SKM-1 (cell line): ENCODE results near the gene NUMB.
"Not testable (repeated sequence)": the region's sequence is repeated elsewhere in the genome, so short reads cannot be mapped to it uniquely, and the experiment has no call there.

ENCODE experiments used
- DNase-seq: peaks from one replicate; lab custom pipeline; 2025; ENCODE audit not compliant: unreplicated experiment; lab: John Stamatoyannopoulos, UW

Gene NUMB

DNA sequence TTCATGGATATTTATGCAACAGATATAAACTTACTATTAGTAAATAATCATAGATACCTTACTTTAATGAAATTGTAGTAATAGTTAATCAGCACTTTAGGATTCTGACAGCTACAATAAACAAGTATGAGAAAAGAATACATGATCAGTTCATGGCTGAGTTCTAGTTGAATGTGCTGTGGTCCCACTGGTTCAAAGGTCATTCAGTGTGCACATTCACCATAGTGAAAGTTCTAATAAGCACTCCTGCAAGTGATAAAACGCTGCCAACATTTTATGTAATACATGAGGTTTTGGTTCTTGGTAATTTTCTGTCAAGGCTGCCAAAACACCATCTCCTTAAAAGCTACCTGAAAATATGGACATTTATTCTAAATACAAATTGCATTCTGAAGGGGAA lies 92.6 kb downstream of the NUMB start:
- DNase-seq = no peak

DNA sequence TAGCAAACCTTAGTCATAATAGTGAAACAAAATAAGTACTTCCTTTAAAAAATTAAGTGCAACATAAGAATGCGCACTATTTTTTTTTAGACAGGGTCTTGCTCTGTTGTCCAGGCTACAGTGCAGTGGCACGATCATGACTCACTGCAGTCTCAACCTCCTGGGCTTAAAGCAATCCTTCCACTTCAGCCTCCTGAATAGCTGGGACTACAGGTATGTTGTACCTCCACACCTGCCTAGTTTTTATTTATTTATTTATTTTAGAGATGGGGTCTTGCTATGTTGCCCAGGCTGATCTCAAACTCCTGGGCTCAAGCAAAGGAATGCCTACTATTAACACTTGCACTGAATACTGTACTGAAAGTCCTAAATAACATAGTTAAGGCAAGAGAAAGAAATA lies 93.8 kb downstream of the NUMB start:
- no peak for DNase-seq

DNA sequence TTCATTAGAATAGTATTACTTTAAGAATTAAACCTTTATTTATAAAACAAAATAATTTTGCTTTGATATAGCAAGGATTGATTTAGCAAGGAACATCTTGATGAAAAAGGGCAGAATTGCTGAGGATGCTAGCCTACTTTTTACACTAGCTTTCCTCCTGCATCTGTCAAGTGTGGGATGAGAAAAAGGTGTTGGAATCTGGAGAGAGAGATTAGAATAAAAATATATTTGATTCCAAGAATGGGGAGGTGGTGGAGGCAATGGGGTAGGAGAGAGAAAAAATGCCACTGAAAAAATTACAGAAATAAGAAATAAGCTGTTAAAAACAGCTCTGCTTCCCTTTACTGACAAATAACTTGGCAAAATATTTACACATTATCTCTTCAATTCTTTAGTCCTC lies 98.9 kb downstream of the NUMB start:
- no peak for DNase-seq

DNA sequence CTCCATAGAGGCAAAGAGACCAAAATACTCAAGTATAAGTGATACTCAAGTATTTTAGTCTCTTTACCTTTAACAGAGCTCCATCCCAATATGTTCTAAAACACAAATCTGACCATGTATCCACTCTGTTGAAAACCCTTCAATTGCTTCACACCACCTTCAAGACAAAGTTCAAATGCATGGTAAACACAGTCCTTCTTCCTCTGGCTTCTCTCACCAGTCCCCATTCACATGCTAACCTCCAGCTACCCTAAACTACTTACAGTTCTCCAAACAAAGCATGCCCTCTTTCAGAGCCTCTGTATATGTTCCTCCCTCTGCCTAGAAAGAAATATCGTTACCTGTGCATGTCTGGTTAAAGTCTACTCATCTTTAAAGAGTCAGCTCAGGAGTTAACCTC lies 100.2 kb downstream of the NUMB start:
- DNase-seq = no peak

DNA sequence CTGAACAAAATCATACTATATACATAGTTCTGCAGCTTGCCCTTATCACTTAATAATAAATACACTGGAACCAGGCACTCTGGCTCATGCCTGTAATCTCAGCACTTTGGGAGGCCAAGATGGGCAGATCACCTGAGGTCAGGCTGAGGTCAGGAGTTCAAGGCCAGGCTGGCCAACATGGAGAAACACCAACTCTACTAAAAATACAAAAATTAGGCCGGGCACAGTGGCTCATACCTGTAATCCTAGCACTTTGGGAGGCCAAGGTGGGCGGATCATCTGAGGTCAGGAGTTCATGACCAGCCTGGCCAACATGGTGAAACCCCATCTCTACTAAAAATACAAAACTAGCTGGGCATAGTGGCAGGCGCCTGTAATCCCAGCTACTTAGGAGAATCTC lies 109.3 kb downstream of the NUMB start:
- not testable (repeated sequence) for DNase-seq

DNA sequence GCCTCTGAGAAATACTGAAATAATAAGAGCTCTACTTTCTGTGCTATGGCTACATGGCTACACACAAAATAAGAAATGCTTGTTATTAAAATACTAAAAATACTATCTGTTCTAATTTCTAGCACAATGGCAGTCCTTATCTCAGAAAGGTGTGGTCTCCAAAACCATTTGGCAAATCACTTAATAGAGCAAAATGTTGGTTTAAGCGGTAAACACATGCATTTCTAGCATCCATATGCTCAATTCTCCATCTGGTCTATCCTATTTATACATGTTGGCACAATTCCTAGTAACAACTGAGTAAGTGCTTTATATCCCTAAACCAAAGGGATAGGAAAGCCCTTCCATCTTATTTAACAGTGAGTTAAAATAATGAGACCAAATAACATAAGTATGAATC lies 114.0 kb downstream of the NUMB start:
- no peak for DNase-seq

DNA sequence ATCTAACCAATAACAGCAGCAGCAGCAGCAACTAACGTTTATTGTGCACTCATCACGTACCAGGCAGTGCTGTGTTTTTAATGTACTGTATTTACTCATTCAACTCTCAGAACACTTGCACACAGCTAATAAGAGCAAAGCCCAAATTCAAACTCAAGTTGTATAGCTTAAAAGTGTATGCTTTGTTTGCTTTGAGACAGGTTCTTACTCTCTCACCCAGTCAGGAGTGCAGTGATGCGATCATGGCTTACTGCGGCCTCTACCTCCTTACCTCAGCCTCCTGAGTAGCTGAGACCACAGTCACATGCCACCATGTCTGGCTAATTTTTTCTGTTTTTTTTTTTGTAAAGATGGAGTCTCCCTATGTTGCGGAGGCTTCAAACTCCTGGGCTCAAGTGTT lies 115.7 kb downstream of the NUMB start:
- no peak for DNase-seq

DNA sequence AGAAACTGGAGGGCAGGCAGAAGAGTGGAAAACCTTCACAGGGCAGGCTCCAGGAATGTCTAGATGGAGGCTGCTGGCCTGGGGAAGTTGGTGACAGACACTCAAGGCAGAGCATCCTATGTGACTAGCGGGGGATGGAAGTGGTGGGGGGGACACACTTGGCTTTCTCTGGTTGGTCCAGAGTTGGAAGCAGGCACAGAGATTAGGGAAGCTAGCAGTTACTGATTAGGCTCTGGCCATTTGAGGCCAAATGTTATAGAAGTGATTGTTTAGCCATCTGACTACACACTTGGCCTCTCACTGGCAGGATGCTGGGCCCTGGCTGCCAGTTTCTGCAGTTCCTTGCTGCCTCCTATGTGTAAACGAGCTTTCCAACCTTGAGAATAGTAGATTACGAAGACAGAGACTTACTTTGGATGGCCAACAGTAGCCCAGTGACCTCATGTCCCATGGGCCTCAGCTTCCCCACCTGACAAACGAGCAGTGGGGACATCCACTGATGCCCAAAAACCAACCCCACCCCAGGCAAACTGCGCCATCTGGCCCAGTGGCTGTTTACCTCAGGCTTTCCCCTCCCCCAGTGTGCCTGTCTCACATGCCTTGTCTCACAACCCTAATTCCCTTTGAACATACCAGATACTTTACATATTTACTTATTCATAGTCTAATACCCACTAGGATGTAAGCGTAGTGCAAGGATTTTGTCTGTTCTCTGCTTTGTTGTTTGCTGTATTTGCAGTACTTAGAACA lies 118.3 kb downstream of the NUMB start:
- DNase-seq = no peak

DNA sequence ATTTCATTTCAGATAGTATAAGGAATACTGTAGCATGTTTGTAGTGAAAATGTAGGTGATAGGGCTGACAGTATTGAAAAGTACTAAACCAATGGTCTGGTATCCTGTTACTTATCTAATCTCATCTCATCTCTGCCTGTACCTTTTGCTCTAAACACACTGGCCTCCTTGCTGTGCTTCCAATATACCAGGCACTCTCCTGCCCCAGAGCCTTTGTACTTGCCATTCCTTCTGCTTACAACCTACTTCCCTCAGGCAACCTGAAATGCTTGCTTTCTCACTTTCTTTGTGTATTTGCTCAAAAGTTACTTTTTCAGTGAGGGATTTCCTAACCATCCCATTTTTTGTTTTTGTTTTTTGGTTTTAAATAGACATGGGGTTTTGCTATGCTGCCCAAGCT lies 119.1 kb downstream of the NUMB start:
- DNase-seq = no peak

DNA sequence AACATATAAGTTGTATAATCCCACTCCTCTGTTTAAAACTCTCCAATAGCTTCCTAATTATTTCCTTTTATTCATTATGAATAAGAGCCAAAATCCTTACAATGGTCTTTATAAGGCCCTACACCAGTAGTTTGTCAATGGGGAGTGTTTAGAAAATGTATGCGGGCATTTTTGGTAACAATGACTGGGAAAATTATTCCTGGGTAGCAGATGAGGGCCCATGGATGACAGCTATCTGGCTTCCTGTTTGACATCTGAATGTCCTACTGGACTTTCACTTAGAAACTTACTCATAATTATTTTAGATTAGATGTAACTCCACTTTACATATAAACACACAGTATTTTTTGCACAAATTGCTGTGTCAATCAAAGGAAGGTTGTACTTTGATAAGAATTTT lies 119.8 kb downstream of the NUMB start:
- no peak for DNase-seq

DNA sequence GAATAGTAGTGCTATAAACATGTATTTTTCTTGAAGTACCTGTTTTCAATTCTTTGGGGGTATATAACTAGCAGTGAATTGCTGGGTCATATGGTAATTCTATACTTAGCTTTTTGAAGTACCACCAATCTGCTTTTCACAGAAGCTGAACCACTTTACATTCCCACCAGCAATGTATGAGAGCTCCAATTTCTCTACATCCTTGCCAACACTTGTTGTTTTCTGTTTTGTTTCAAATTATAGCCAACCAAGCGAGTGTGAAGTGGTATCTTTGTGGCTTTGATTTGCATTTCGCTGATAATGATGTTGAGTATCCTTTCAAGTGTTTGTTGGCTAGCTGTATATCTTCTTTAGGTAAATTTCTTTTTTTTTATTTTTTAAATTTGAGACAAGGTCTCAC lies 125.3 kb downstream of the NUMB start:
- no peak for DNase-seq

DNA sequence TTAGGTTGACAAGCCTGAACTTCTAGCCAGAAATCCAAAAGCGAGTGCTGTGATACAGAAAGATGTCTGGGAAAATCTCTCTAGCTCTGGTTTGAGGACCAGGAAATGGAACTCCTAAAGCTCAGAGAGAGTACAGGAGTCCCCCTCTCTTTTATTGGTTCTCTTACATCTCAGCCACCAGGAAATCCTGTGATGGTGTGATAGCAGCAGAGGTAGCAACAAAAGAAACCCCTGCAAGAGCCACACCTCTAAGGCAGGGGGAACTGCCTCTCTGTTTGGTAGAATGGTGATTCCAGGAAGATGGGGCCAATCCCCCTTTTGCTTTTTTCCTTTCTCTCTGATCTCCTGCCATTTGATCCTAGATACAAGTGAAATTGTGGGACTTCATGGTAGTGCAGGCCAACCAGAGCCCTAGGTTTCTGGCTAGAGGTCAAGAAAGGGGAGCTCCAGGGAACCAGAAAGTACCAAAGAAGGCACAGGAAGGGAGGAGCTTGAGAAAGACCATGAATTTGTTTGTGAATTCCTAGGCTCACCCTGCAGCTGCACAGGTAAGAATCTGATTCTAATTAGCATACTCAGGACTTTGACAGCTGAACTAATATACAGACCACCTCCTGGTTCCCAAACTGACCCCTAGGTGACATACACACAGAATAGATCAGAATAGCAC lies 132.6 kb downstream of the NUMB start:
- no peak for DNase-seq

DNA sequence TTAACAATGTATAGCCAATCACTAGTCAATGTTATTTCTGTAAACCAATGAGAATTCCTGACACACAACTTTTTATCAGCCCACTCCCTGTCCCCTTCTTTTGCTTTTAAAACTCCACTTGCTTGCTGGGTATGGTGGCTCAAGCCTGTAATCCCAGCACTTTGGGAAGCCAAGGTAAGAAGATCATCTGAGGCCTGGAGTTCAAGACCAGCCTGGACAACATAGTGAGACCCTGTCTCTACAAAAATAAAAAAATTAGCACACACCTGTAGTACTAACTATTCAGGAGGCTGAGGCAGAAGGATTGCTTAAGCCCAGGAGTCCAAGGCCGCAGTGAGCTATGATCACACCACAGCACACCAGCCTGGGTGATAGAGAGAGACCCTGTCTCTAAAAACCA lies 133.3 kb downstream of the NUMB start:
- no peak for DNase-seq

DNA sequence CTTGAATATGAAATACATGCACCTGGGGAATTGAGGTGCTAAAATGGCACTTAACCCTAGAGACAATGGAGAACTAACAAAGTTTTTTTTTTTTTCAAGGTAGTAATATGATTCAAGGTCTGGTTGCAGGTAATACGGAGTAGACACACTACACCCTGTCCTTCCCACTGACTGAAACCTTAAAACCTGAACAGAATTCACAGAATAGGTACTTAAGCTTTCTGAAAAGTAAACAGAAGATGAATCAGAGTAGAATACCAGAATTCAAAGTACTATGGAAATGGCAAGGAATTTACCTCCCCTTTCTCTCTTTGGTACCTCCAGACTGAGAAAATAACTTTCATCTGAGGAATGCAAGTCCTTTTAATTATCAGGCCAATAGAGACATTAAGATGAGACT lies 133.8 kb downstream of the NUMB start:
- DNase-seq = no peak

DNA sequence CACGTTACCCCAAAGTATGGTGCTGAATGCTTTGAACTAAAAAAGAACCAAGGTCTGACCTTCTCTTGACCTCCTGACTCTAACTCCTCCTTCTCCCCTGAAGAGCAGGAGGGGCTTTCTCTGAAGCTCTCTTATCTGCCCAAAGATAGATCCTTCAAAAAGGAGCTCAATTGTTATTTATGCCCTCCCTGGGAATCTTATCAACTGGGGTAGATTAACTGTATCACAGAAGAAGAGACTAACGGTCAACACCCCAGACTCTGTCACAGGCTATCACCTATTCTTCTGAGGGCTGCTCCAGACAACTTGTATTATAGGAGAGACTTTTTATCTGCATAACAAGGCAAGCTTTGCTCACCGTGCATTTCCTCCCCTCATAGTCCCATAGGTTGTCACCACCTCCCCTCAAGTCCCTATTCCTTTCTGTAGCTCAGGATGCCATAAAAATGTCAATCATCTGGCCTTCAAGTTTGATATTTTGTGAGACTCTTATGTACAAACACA lies 134.4 kb downstream of the NUMB start:
- DNase-seq = no peak

DNA sequence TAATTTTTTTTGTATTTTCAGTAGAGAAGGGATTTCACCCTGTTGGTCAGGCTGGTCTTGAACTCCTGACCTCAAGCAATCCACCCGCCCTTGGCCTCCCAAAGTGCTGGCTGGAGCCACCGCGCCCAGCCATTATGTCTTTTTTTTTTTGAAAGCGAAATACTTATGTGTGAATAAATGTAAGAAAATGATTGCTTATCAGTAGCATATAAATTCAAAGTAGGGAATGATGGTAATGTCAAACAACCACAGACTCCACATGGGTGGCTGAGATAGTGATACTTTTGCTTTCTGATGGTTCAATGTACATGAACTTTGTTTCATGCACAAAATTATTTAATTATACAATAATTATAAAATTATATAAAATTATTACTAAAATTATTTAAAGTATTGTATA lies 145.2 kb downstream of the NUMB start:
- no peak for DNase-seq

DNA sequence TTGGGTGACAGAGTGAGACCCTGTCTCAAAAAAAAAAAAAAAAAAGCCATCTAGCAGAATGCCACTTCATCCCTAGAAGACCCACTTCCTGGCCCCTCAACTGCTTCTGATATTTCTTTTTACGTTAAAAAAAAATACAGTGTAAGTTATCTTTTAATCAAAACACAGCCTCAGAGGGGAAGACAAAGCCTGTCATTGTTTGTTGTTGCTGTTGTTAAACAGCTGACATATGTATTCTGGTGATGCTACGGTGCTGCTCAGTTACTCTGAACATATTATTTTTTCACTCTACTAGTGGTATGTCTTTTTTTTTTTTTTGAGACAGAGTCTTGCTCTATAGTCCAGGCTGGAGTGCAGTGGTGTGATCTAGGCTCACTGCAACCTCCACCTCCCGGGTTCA lies 145.7 kb downstream of the NUMB start:
- DNase-seq = no peak

DNA sequence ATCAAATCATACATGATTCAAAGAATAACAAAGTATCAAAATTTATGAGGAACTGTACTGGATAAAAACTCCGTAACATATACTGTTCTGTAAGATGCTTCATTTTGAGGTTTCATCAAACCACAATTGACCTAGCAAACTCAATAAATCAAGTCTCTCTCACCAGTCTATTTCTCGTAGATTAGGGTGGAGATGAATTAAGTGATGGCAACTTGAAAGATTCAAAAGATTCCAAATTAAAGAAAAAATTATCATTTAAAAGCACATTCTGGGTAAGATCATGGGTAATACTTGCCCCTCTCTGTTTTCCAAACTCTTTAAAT lies 146.7 kb downstream of the NUMB start:
- no peak for DNase-seq

DNA sequence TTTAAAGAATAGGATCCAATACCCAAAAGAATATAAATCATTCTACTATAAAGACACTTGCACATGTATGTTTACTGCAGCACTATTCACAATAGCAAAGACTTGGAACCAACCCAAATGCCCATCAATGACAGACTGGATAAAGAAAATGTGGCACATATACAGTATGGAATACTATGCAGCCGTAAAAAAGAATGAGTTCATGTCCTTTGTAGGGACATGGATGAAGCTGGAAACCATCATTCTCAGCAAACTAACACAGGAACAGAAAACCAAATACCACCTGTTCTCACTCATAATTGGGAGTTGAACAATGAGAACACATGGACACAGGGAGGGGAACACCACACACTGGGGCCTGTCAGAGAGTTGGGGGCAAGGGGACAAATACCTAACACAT lies 149.1 kb downstream of the NUMB start:
- DNase-seq = not testable (repeated sequence)

DNA sequence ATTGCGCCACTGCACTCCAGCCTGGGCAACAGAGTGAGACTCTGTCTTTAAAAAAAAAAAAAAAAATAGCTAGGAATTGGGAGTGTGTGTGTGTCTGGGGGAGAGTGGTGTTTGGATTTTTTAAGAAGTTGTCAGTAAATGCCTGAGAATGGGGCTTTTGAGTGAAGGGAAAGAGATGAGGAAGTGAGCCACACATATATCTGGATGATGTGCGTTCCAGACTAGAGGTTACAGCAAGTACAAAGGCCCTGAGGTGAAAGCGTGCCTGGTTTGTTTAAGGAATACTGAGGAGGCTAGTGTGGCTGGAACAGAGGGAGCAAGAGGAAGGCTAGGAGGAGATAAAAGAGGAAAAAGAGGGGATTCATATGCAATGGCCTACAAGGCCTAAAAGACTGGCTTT lies 151.1 kb downstream of the NUMB start:
- DNase-seq = no peak

DNA sequence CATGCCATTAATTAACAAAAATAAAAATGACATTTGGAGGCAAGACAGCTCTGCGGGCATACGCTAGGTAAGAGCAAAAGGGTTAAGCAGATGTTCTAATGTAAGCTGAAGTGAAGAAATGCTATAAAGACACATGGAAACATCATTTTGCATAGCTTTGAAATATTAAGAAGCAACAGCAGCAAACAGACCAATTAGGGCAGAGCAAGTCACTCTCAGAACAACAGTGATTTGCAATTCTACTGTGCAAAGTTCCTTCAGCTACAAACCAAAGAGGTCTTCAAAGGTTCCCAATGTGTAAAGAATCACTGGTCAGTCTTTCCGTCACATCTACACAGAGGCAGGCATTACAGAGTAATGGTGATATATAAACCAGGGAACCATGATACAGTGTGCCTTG lies 152.8 kb downstream of the NUMB start:
- DNase-seq = no peak

DNA sequence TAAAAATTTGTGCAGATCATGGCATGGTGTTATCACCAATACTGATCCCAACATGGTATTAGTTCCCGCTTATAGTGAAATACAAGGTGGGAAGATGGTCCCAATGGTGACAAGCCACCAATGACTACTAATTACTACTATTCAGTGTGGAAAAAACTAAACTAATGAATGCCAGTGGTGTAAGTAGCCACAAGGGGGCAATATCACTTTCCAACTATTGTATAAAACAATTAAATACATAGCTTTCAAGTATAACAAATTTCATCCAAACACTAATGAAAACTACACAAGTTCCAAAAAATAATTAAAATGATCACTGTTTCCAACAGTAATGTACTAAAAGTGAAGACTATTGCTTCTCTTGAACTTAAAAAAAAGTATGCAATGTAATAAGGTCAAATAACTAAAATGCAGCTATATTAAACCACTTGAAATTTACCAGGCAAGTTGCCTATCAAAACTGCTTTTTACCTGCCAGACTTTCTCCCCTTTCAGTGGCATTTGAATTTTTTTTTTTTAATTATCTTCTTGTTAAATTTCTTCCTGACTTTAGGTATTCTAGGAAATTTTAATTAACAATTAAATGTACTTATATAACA lies 163.0 kb downstream of the NUMB start:
- peak; percentile 2 for DNase-seq
